H1 (cell line): Measurements from ENCODE around the gene DHRS3. TPM values are rescaled to one million over a fixed set of nuclear protein-coding genes. Genes with fewer than 3 reads are reported as not detected.

Source experiments
- CTCF ChIA-PET: fragments of 300-600 bp; sonication (Branson Sonifier 250); formaldehyde crosslinking; loops from one replicate; lab custom pipeline; 2021; ENCODE audit not compliant: partially characterized antibody; lab: Charles Lee
- POLR2A ChIA-PET: fragments of 300-600 bp; sonication (Branson Sonifier 250); formaldehyde crosslinking; loops from one replicate; lab custom pipeline; 2021; ENCODE audit warnings: inconsistent platforms; ENCODE audit not compliant: partially characterized antibody; lab: Charles Lee
- DNase-seq, 2 experiments: peaks; one replicate each; pipeline versions ENCODE4 v3.0.0 to v3.0.0-alpha.2; 2010 to 2022; ENCODE audit warnings: low spot score in 2 of 2, low read depth in 1 of 2, mixed read lengths in 1 of 2
- FAIRE-seq: peaks from 2 replicates; lab custom pipeline; 2011; peaks lifted over from hg19 to GRCh38; lab: Jason Lieb, UNC
- H2AFZ ChIP-seq: 2 replicates; pipeline ENCODE4 v1.8.1; 2012; ENCODE audit warnings: low read length, inconsistent platforms
- H2AK5ac ChIP-seq: 2 replicates; pipeline ENCODE4 v1.6.1; 2013; ENCODE audit warnings: low read depth, low read length
- H2BK120ac ChIP-seq: replicated peaks from 2 replicates; pipeline ENCODE3; 2013; ENCODE audit warnings: low read depth, low read length, inconsistent platforms
- H2BK12ac ChIP-seq: 2 replicates; pipeline ENCODE4 v1.6.1; 2013; ENCODE audit warnings: low read depth, low read length
- H2BK15ac ChIP-seq: 2 replicates; pipeline ENCODE4 v1.6.1; 2013; ENCODE audit warnings: low read length
- H2BK20ac ChIP-seq: 2 replicates; pipeline ENCODE4 v1.6.1; 2013; ENCODE audit warnings: low read length
- H2BK5ac ChIP-seq: 2 replicates; pipeline ENCODE4 v1.6.1; 2013; ENCODE audit warnings: low read depth, low read length
- H3K14ac ChIP-seq: 2 replicates; pipeline ENCODE4 v1.6.1; 2013; ENCODE audit warnings: inconsistent platforms; ENCODE audit not compliant: insufficient read length
- H3K18ac ChIP-seq: 2 replicates; pipeline ENCODE4 v1.6.1; 2013; ENCODE audit warnings: low read length; ENCODE audit errors: extremely low read depth
- H3K23ac ChIP-seq: 2 replicates; pipeline ENCODE4 v1.6.1; 2013; ENCODE audit warnings: inconsistent platforms; ENCODE audit not compliant: insufficient read length
- H3K23me2 ChIP-seq: 2 replicates; pipeline ENCODE4 v1.6.1; 2013; ENCODE audit warnings: low read depth, low read length
- H3K27ac ChIP-seq: 2 replicates; pipeline ENCODE4 v1.6.1; 2011; ENCODE audit warnings: low read depth, low read length, inconsistent platforms
- H3K27me3 ChIP-seq, 4 experiments: replicated peaks in 1 of 4; 1 replicate in 1 of 4; 2 replicates in 3 of 4; pipeline versions ENCODE4 v1.6.1 to v1.8.1; 2011 to 2013; ENCODE audit warnings: low read length in 3 of 4, mild to moderate bottlenecking in 3 of 4, inconsistent platforms in 2 of 4, mixed read lengths in 2 of 4, moderate library complexity in 1 of 4; ENCODE audit not compliant: control insufficient read depth in 3 of 4, insufficient read depth in 3 of 4; ENCODE audit errors: extremely low read depth in 1 of 4
- H3K36me3 ChIP-seq, 4 experiments: 2 replicates each; pipeline versions ENCODE4 v1.6.1 to v1.8.1; 2011 to 2013; ENCODE audit warnings: mild to moderate bottlenecking in 4 of 4, low read length in 3 of 4, moderate library complexity in 2 of 4, control low read depth in 1 of 4, inconsistent platforms in 1 of 4; ENCODE audit not compliant: insufficient read depth in 4 of 4, control insufficient read depth in 2 of 4
- H3K4ac ChIP-seq: replicated peaks from 2 replicates; pipeline ENCODE3; 2013; ENCODE audit warnings: low read length, low read depth, mixed read lengths, inconsistent platforms; ENCODE audit not compliant: insufficient read length
- H3K4me1 ChIP-seq, 4 experiments: replicated peaks in 1 of 4; 1 replicate in 1 of 4; 2 replicates in 3 of 4; pipeline versions ENCODE4 v1.6.1 to v1.8.1; 2011 to 2013; ENCODE audit warnings: low read length in 3 of 4, inconsistent platforms in 2 of 4, mixed read lengths in 1 of 4; ENCODE audit not compliant: insufficient read depth in 4 of 4, control insufficient read depth in 3 of 4
- H3K4me2 ChIP-seq, 2 experiments: 2 replicates each; pipeline versions ENCODE4 v1.6.1 to v1.8.1; 2011 to 2013; ENCODE audit warnings: low read depth in 2 of 2, low read length in 2 of 2, control low read depth in 1 of 2, inconsistent platforms in 1 of 2, mild to moderate bottlenecking in 1 of 2; ENCODE audit not compliant: insufficient read depth in 1 of 2
- H3K4me3 ChIP-seq, 4 experiments: fragments of 200-600, 300-600 bp in 1 of 4; sonication (generic), shearing (Covaris generic), sonication (Bioruptor Twin) in 1 of 4; 2 replicates each; pipeline versions ENCODE4 v1.5.1 to v1.8.1; 2011 to 2016; ENCODE audit warnings: low read length in 4 of 4, low read depth in 3 of 4, control low read depth in 2 of 4, inconsistent platforms in 2 of 4, mild to moderate bottlenecking in 2 of 4, mixed read lengths in 1 of 4, moderate library complexity in 1 of 4; ENCODE audit not compliant: insufficient read depth in 2 of 4; ENCODE audit errors: extremely low read depth in 1 of 4
- H3K56ac ChIP-seq: replicated peaks from 2 replicates; pipeline ENCODE3; 2013; ENCODE audit warnings: low read depth, mild to moderate bottlenecking, mixed read lengths, low read length, inconsistent platforms; ENCODE audit not compliant: insufficient read length
- H3K79me1 ChIP-seq: 2 replicates; pipeline ENCODE4 v1.6.1; 2013; ENCODE audit warnings: low read depth, low read length, control low read depth
- H3K79me2 ChIP-seq, 2 experiments: 2 replicates each; pipeline versions ENCODE4 v1.6.1 to v1.8.1; 2012 to 2013; ENCODE audit warnings: low read length in 2 of 2, mild to moderate bottlenecking in 2 of 2, inconsistent platforms in 1 of 2; ENCODE audit not compliant: insufficient read depth in 2 of 2, control insufficient read depth in 1 of 2
- H3K9ac ChIP-seq, 4 experiments: replicated peaks in 1 of 4; 1 replicate in 1 of 4; 2 replicates in 3 of 4; pipeline versions ENCODE4 v1.6.1 to v1.8.1; 2011 to 2013; ENCODE audit warnings: low read depth in 3 of 4, low read length in 3 of 4, control low read depth in 2 of 4, mild to moderate bottlenecking in 2 of 4, moderate library complexity in 2 of 4, inconsistent platforms in 1 of 4; ENCODE audit errors: extremely low read depth in 1 of 4
- H3K9me3 ChIP-seq, 2 experiments: 2 replicates each; pipeline versions ENCODE4 v1.6.1 to v1.8.1; 2012 to 2013; ENCODE audit warnings: mild to moderate bottlenecking in 2 of 2, moderate library complexity in 2 of 2, control low read depth in 1 of 2, inconsistent platforms in 1 of 2, low read depth in 1 of 2, low read length in 1 of 2, mixed read lengths in 1 of 2; ENCODE audit not compliant: insufficient read depth in 2 of 2
- H4K20me1 ChIP-seq, 2 experiments: replicated peaks in 1 of 2; 2 replicates each; pipeline versions ENCODE3 to v1.8.1; 2011 to 2013; ENCODE audit warnings: inconsistent platforms in 2 of 2, low read length in 2 of 2, mild to moderate bottlenecking in 1 of 2; ENCODE audit not compliant: insufficient read depth in 2 of 2, control insufficient read depth in 1 of 2
- H4K5ac ChIP-seq: 2 replicates; pipeline ENCODE4 v1.6.1; 2013; ENCODE audit warnings: low read length, low read depth, mixed read lengths, inconsistent platforms; ENCODE audit not compliant: insufficient read length
- H4K8ac ChIP-seq: 2 replicates; pipeline ENCODE4 v1.8.0; 2013; ENCODE audit warnings: mild to moderate bottlenecking, moderate library complexity, low read length, inconsistent platforms; ENCODE audit not compliant: insufficient read depth; ENCODE audit errors: extremely low read depth
- H4K91ac ChIP-seq: replicated peaks from 2 replicates; pipeline ENCODE3; 2013; ENCODE audit warnings: low read length, mixed read lengths, inconsistent platforms; ENCODE audit not compliant: insufficient read length
- CEBPB ChIP-seq: IDR thresholded peaks from 2 replicates; pipeline ENCODE4 v1.6.1; 2012; ENCODE audit warnings: low read depth, low read length
- MAFK ChIP-seq: IDR thresholded peaks from 2 replicates; pipeline ENCODE4 v1.6.1; 2012; ENCODE audit warnings: low read depth, mild to moderate bottlenecking, improper control_type of control experiment, low read length
- NRF1 ChIP-seq: IDR thresholded peaks from 2 replicates; pipeline ENCODE4 v1.6.1; 2011; ENCODE audit warnings: mild to moderate bottlenecking, low read depth, low read length, improper control_type of control experiment
- RAD21 ChIP-seq, 2 experiments: IDR thresholded peaks in 1 of 2; conservative IDR thresholded peaks in 1 of 2; 2 replicates each; pipeline ENCODE4 v1.6.1; 2011; ENCODE audit warnings: low read depth in 2 of 2, low read length in 2 of 2, improper control_type of control experiment in 1 of 2, inconsistent platforms in 1 of 2, mild to moderate bottlenecking in 1 of 2, moderate library complexity in 1 of 2
- RBBP5 ChIP-seq: IDR thresholded peaks from 2 replicates; pipeline ENCODE4 v1.7.1; 2012; ENCODE audit warnings: low read depth, mild to moderate bottlenecking, inconsistent platforms, low read length, moderate library complexity, borderline replicate concordance
- SP1 ChIP-seq: IDR thresholded peaks from 2 replicates; pipeline ENCODE4 v1.6.1; 2011; ENCODE audit warnings: low read depth, low read length
- SP2 ChIP-seq: IDR thresholded peaks from 2 replicates; pipeline ENCODE4 v1.6.1; 2012; ENCODE audit warnings: mild to moderate bottlenecking, low read length, inconsistent platforms
- TAF7 ChIP-seq: optimal IDR thresholded peaks from 2 replicates; pipeline ENCODE3; 2011; ENCODE audit warnings: low read depth, mild to moderate bottlenecking, inconsistent platforms, low read length, moderate library complexity, borderline replicate concordance
- TCF12 ChIP-seq: IDR thresholded peaks from 2 replicates; pipeline ENCODE4 v1.6.1; 2011; ENCODE audit warnings: low read depth, mild to moderate bottlenecking, low read length
- WGBS, 2 experiments: shearing (Covaris generic) in 1 of 2; methylation state at CpG; one replicate each; pipeline versions ENCODE4 v1.1.6 to v1.1.7; 2013 to 2015; ENCODE audit warnings: low lambda C conversion rate in 2 of 2, mixed read lengths in 2 of 2, inconsistent platforms in 1 of 2, low coverage in 1 of 2, missing lambda C conversion rate in 1 of 2; ENCODE audit not compliant: insufficient replicate concordance in 2 of 2, insufficient coverage in 1 of 2, insufficient read length in 1 of 2; ENCODE audit errors: extremely low coverage in 1 of 2, missing lambda C conversion rate in 1 of 2; 5-methylcytosine and 5-hydroxymethylcytosine counted together
- polyA plus RNA-seq, 7 experiments: library from polyadenylated mRNA; depleted of rRNA in 3 of 7; stranded (reverse) in 5 of 7; unstranded in 2 of 7; fragments of >200 nt in 5 of 7; fragments of 200-250 nt in 2 of 7; gene quantifications; 1 replicate in 5 of 7; 2 replicates in 1 of 7; 4 replicates in 1 of 7; pipeline versions ENCODE4 v1.2.1 to v1.2.3, GENCODE V29; 2011 to 2013; ENCODE audit warnings: missing spikeins in 2 of 7, mixed read lengths in 2 of 7
- total RNA-seq: library from RNA; stranded (reverse); fragmentation: NEBNext Ultra II Directional; extraction: Animal tissue kit (Norgen Biotek cat#: 25700); gene quantifications from 2 replicates; pipeline ENCODE4 v1.2.1, GENCODE V29; 2021
- TF ChIP-seq, protein P1 (sequence below): IDR thresholded peaks from 2 replicates; pipeline ENCODE4 v1.6.1; 2011; ENCODE audit warnings: low read depth, mild to moderate bottlenecking, low read length; ENCODE audit not compliant: insufficient read depth

DHRS3 gene
- total and polyA plus RNA-seq, 2 of the 8 experiments (the other 6 are each of a cell fraction or from before 2014, with no cell fraction given), result 32.5 to 36.4 TPM

GRCh38 chr1:12629985-12630760 is 12.2 kb upstream of the DHRS3 start:
- Histone ChIP-seq H3K9me3 (no peaks in the 10 kb centered on the region; a peak in 1 of 4 replicates), H3K23me2 (no peaks in the 10 kb centered on the region), H3K9ac (peak overlapping the region in 2 of 4 experiments; percentile 44 to 49; a peak in 3 of 7 replicates), H3K79me1 (no peaks in the 10 kb centered on the region), H2BK20ac (peak overlapping the region; percentile 100), H3K56ac (peak overlapping the region; percentile 43), H4K5ac (peak overlapping the region; percentile 93), H3K23ac (no peak overlapping the region), H3K4me3 (no peak overlapping the region), H4K20me1 (no peaks in the 10 kb centered on the region), H2AFZ (no peak overlapping the region), H4K8ac (peak overlapping the region; percentile 17; the same call in 1 of the 2 replicates), H3K18ac (peak overlapping the region; percentile 100), H3K4me2 (peak overlapping the region in 1 of 2 experiments; percentile 6; a peak in 1 of 4 replicates), H3K4me1 (peaks cover 10 to 28% (median 20%) of the 10 kb centered on the region in 4 experiments), H3K79me2 (no peaks in the 10 kb centered on the region), H2BK15ac (peak overlapping the region; percentile 85; the same call in 1 of the 2 replicates), H3K4ac (peak overlapping the region; percentile 92), H3K27me3 (no peaks in the 10 kb centered on the region), H2BK12ac (peak overlapping the region; percentile 100; the same call in 1 of the 2 replicates), H2BK120ac (peak overlapping the region; percentile 84), H4K91ac (peak overlapping the region; percentile 99), H2BK5ac (peak overlapping the region; percentile 99; the same call in 1 of the 2 replicates), H3K36me3 (no peaks in the 10 kb centered on the region), H3K27ac (peak overlapping the region; percentile 59; the same call in 1 of the 2 replicates), H2AK5ac (peak overlapping the region; percentile 76; the same call in 1 of the 2 replicates), H3K14ac (no peak overlapping the region)
- FAIRE-seq, result no peak
- ChIA-PET POLR2A (interaction anchor here (0.8 to 2.3 kb wide), 7 partner anchors 10 to 722 kb away, joined by 3 to 32 read pairs (median 3); partner anchors contain the start of gene DHRS3), CTCF (interaction anchor here (0.6 to 3.3 kb wide), 13 partner anchors 10 to 884 kb away, joined by 3 to 20 read pairs (median 3); partner anchors contain the start of genes AADACL4, DHRS3 and LRRC38)
- DNase-seq, result peak in 1 of 2 experiments; percentile 55
- WGBS, 2 experiments, result 76% methylated on average over 15 of the region's 15 CpGs; no CpG with 5 or more reads in 1 of the 2 experiments
- TF ChIP-seq SP1 (no peak), CEBPB (no peak), RBBP5 (no peak), TAF7 (no peak), SP2 (no peak), MAFK (no peak), NRF1 (no peak), TCF12 (no peak), RAD21 (IDR thresholded peaks at IDR 0.05 in 1 of 2, conservative IDR thresholded peaks at IDR 0.05 in 1 of 2; ENCODE audit: low read depth in 2 of 2, low read length in 2 of 2) (no peak)
- TF ChIP-seq, protein P1, sequence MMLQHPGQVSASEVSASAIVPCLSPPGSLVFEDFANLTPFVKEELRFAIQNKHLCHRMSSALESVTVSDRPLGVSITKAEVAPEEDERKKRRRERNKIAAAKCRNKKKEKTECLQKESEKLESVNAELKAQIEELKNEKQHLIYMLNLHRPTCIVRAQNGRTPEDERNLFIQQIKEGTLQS, result no peak
